ENCODE measurements around the gene LRRC3B.
A peak's percentile ranks its signal among the peaks of the same experiment; 100 is the strongest.
"Not testable (repeated sequence)": the region's sequence is repeated elsewhere in the genome, so short reads cannot be mapped to it uniquely, and the experiment has no call there.

Gene LRRC3B, protein sequence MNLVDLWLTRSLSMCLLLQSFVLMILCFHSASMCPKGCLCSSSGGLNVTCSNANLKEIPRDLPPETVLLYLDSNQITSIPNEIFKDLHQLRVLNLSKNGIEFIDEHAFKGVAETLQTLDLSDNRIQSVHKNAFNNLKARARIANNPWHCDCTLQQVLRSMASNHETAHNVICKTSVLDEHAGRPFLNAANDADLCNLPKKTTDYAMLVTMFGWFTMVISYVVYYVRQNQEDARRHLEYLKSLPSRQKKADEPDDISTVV

DNA sequence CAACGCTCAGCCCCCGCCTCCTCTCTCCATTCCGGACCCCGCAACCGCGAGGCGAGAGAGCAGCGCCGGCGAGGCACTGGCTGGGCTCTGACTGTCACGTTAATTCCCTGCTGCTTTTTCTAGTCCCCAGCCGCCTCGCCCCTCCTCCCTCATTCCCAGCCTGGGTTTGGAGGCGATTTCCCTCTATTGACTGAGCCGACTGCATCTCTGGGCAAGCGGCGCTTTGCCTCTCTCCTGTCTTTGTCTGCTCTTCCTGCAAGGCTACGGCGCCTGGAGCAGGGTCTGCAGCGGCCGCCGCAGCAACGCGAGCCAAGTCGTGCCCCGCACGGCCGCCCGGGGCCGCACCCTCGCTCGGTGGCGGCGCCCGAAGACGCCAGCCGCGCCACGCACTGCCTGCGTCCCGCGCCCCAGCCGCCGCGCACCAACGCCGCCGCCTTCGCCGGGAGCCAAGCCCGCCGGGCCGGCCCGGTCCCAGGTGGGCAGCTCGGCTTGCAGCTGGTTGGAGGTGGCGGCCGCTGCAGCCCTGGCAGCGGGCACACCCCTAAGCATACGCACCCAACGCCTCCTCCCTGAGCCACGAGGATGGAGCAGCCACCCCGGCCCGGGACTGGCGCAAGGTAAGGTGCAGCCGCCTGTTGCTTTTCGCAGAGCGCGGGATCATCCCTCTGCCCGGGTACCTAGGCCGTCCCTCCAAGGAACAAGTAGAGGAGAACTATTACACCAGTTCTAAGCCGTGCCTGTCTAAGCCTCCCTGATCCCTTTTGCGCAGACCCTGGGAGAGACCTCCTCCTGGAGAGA is at the start of gene LRRC3B:
Gene LRRC3B, plus strand, starts transcription at position 152 of the 798 bp plus-strand sequence. CDS start 86,901 bp downstream, outside the sequence.
- no peak for DNase-seq (ENCODE audit: low read depth)

DNA sequence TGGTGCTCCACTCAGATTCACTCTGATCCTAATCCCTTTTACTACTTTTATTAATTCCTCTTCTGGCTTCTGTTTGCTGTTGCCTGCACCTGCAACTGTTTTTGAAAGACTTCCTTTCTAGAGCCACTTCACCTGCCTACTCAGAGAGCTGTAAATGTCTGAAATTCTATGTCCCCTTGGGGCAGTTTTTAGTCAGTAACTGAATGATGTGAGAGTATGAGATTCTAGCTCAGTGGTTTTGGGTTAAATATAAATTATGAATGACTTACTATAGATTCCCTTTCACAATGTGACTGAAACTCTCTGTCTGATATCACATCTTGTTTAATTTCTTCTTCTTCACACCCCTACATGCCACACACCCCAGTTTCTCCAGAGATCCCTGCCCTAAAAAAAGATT is 47.8 kb upstream of the LRRC3B start:
- no peak for DNase-seq (ENCODE audit: low read depth)

DNA sequence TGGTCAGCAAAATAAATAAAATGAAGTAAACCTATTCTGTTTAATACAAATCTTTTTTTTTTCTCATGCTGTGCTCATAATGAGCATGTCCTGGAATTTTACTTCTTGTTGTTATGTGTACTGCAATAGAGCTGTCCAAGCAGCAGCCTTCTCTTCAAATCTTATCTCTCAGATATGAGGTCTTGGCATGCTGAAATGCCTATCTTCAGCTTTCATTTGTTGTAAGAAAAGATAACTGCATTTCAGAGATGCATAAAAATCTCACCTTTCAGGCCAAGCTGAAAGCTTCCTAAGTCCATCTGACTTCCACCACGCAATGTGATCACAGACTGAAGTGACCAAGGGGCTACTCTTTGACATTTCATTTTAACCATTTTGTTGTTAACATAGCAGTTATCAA is 43.5 kb upstream of the LRRC3B start:
- DNase-seq (ENCODE audit: low read depth), result no peak

DNA sequence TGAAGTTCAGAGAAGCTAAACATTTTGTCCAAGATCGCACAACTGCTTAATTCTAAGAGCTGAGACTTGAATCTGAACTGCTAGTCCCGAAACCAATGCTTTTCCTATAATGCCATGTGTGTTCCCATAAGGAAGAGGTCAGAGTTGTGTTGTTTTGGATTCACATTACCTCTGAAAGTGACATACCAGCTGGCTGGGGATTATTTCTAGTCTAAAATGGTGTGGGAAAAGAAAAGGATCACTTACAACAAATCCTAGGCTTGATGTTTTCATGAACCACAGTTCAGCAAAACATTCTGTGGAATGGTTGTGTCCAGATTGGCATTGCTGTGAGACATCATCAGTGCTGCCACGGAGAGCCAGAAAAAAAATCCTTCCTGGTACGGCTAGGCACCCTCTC is 35.0 kb upstream of the LRRC3B start:
- DNase-seq (ENCODE audit: low read depth), result no peak

DNA sequence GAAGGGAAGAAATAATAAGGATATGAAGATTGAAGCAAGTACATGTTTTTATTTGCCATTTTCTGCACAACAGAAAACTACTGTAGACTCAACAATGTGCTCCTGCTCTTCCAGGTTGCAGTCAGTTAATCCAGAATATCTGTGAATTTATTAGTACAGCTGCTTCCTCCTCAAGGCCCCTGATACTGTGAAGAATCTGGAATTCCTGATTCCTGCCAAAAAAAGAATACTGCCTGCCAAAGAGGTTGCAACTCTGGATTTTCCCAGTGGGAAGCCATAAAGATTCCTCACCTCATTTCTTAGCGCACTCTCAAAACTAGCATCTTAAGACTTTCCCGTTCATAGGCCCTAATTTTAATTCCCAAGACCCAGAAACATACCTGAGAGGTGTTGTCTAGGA is 33.6 kb upstream of the LRRC3B start:
- no peak for DNase-seq (ENCODE audit: low read depth)

DNA sequence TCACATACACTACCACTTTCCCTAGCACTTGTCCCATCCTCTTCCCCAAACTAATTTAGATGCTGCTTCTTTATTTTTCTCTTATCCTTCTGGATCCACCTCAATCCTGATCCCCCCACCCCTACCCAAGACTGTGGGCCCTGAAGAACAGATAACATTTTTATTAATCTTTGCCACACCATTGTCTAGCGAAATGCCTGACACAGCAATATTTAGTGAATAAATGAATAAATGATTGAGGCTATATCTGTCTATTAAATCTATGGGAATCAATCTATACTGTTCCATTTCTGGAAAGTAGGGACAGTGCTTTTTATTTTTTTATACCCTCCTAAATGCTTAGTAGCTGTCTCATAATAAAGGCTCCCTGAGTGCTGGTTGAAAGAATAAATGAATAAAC is 32.9 kb upstream of the LRRC3B start:
- no peak for DNase-seq (ENCODE audit: low read depth)

DNA sequence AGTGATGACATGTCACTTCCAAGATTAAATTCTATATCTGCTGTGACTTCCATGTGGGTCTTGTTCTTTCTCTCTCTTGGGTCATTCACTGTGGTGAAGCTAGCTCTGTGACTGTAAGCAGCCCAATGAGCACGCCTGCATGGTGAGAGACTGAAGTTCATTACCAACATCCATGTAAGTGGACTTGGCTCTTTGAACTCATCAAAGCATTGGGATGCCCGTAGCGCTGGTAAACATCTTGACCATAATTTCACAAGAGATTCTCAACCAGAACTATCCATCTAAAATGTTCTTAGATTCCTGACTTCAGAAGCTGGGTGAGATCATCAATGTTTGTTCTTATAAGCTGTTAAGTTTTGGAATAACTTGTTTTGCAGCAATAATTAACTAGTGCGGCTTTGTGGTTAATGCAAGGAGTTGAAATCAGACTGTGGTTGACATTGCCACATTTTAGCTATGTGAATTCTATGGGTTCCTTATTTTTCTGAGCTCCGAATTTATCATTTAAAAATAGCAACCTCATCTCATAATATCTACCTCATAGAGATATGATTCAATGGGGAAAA is 31.6 kb upstream of the LRRC3B start:
- DNase-seq (ENCODE audit: low read depth), result no peak

DNA sequence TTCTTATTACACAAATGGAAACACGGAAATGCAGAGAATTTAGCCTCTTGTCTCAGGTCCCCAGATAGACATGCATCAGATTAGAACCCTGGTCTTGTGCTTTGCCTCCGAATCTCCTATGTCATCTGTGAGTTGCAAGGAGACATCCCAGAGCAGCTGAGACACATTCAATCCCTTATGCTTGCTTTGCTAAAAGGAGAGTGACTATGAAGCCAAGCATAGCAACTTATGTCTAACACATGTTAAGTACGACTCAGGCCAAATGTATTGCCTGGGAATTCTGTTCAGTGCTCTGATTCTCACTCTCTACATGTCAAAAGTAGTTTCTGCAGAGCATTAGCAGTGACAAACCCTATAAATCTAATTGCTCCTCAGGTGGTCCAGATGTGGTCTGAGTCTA is 30.6 kb upstream of the LRRC3B start:
- no peak for DNase-seq (ENCODE audit: low read depth)

DNA sequence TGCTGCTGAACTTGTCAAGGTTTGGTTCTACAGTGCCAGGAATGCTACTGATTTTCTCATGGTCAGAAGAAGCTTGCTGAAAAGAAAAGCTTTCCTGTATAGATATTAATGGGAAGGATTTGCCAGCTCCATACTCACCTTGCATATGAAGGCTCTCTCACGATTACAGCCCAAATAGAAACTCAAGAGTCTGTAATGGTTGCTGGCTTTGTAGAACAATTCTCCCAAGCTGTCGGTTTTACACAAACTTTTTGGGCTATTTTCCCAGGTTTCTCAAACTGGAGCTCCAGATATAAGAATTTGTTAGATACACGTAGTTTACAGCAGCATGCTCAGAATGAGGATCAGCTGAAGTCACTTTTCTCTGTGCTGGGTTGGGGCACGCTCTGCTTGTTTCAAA is 30.1 kb upstream of the LRRC3B start:
- no peak for DNase-seq (ENCODE audit: low read depth)

DNA sequence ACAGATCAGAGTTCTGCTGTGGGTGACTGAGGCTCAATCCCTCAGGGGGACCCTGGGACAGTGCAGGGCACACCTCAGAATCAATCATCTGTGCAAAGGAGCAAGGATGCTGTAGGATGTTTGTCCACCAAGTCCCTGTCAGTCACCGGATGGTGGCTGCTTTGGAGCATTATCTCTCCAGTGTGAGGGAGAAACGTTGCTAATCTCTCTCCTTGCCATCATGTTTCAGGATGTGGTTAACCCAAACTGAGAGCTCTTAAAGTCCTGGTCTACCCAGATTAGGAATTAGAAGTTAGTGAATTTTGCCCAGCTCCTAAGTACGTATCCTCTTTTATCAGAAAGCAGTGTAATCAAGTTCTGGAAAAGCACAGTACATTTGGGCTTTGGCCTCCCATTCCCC is 26.2 kb upstream of the LRRC3B start:
- DNase-seq (ENCODE audit: low read depth), result peak; percentile 31

DNA sequence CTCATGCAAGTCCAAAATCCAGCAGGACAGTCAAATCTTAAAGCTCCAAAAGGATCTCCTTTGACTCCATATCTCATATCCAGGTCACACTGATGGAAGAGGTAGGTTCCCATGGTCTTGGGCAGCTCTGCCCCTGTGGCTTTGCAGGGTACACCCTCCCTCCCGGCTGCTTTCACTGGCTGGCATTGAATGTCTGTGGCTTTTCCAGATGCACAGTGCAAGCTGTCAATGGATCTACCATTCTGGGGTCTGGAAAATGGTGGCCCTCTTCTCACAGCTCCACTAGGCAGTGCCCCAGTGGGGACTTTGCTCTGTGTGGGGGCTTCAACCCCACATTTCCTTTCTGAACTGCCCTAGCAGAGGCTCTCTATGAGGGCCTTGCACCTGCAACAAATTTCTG is 19.3 kb upstream of the LRRC3B start:
- DNase-seq (ENCODE audit: low read depth), result not testable (repeated sequence)

DNA sequence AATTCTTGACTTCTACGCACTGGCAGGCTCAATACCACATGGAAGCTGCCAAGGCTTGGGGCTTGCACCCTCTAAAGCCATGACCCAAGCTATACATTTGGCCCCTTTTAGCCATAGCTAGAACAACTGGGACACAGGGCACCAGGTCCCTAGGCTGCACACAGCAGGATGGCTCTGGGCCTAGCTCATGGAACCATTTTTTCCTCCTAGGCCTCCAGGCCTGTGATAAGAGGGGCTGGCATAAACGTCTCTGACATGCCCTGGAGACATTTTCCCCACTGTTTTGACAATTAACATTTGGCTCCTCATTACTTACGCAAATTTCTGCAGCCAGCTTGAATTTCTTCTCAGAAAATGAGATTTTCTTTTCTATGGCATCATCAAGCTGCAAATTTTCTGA is 18.8 kb upstream of the LRRC3B start:
- not testable (repeated sequence) for DNase-seq (ENCODE audit: low read depth)

DNA sequence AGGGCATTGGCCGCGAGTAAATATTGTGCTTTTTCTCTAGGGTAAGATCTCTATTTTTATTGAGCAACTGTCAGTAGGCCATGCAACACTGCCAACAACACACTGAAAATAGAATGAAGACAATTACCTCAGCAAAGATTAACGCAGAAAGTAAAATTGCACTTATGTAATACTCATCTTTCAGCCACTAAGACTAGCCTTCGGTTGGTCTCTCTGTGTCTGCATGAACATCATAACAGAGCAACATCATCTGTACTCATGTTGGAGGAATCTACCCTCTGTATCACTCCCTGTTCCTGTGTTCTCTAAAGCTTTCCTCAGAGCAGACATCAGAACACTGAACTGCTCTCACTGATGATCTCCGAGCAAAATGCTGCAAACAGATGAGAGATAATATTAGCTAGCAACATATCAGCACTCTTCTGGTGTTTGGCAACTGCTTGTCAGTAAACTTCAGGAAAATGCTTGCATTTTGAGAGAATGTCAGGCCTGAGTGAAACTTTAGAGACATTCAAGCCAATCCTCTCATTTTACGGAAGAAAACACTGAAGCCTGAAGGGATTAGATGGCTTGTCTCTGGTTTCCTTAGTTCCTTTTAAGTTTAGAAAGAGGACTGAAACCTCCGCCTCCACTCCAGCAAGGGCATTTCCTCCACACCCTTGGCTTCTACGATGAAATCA is 8.4 kb upstream of the LRRC3B start:
- DNase-seq (ENCODE audit: low read depth), result no peak

DNA sequence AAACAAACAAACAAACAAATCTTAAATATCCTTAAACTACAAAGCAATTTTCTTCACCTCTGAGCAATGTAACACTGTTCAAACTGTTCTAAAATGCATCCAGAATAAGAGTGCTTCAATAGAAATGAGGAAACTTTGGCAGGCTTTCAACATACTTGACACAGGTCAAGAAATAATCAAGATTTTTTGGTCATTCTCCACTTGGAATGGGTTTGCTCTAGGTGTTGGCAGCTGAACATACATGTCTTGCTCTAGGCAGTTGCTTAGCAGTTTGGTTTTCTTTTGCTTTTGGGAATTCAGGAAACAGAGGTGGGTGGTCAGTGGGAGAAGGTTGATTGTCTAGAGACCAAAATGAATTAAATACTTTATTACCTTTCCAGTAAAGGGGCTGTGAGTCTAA is 1.4 kb upstream of the LRRC3B start:
- no peak for DNase-seq (ENCODE audit: low read depth)

DNA sequence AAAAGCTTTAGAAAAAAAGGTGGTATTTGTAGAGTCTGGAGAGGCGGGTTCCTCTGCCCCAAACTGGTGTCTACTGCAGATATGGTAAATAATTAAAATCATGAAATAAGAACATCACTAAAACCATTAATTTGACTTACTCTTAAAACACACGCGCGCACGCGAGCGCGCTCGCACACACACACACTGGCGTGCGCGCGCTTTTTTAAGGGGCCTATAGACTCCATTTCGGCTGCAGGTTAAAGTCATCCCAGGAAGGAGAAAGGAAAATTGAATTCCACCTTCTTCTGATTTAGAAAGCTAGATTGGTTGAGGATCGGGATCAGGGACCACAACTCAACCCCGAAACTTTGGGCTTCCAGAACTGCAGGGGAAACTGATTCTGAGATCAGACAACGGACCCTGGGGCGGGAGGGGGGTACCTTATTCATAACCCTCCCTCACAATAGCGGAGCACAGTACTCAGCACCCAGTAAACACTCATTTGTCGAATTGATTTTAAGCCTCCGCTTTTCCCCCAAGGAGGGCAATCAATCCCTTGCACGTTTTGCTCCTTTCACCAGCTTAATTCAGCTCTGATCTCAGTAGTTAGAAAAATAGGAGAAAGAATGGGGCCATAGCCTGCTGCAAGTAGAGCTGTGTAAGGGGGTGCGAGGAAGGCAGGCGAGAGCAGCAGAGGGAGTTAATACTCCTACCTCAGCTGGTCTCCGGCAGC is 509 bp upstream of the LRRC3B start:
- no peak for DNase-seq (ENCODE audit: low read depth)

DNA sequence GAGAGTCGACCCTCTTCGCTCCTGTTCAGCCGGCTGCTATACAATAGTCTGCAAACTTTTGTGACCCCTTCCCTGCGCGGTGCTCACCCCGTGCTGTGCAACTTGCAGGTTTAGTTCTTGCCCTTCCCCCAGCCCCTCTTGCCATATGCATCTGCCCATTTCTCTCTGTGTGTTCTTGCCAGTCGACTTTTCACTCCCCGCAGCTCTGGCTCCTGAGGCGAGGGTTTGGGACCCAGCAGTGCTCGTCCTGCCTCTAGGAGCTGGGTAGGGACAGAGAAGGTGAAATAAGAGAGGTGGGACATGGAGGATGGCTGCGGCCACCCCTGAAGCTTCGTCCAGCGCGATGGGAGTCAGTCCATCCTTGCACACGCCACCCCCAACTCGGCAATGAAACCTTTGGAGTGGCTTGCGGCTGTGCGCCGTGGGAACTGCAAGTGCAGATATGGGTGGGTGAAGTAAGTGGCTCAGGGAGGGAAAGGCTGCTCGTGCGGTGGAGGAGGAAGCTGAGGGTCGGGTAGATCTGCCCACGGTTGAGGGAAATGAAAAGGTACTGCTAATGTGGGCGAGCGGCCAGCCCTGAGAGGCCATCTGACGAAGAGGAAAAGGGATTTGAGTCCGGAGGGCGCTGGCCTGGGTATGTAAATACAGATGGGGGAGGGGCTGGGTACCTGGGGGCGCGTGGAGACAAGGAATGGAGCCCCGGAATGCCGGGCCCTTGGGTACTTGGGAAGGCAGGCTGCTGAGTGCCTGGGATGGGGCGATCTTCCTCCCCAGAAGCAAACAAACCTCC is 1.0 kb downstream of the LRRC3B start:
- no peak for DNase-seq (ENCODE audit: low read depth)

DNA sequence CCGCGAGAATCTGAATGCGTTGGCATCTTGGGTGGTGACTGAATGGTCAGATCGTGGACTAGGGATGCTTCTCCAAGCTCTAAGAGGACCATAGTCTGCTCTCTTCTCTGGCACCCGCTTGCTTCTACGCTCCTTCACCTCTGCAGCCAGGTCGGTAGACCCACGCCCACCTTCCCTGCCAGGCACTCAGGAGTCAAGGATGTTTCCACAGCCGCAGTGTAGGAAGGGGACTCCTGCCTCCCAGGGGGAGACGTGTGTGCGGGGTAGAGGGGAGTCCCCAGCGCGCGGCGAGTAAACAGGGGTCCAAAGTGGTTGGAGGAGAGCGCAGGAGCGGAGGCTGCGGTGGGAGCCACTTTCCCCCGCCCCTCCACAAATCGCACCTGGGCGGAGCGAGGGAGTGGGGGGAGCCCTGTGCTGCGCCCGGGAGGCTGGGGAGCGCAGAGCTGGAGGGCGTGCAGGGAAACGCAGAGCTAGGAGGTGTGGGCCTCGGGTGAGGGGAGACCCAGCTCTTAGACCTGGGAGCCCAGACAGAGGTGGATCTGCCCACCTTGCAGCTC is 1.7 kb downstream of the LRRC3B start:
- DNase-seq (ENCODE audit: low read depth), result no peak

DNA sequence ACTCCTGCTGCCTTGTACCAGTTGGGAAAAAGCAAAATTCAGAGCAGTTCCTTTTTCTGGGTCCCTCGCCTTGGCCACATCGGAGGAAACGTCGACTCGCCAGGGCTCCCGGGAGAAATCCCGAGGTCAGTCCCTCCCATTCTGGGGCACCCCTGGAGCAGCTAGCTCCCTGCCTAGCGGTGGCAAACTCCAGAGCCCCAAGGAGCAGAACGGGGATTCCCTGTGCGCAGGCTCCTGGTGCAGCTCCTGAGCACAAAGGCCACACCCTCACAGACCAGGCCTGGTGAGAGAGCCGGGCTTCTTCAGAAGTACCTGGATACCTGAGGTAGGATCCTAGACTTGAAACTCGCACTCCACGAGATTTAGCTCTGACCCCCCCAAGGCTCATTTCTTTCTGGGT is 2.6 kb downstream of the LRRC3B start:
- DNase-seq (ENCODE audit: low read depth), result no peak

DNA sequence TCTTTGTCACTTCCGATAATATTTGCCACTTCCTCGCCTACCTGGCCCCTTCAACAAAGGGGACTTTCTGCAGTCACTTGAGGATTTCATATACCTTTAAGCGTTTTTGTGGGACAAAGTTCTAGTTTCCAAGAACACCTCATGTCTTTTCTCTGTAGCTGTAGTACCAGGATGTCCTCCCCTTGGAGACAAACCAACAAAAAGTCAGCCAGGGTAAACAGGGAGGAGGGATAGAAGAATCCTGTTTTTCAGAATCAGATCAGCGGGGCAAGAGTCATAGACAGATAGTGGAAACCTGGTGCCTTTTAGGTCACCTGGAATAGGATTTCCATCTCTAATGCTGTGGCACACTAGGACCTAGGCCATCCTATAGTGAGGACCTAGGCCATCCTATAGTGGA is 4.5 kb downstream of the LRRC3B start:
- DNase-seq (ENCODE audit: low read depth), result no peak

DNA sequence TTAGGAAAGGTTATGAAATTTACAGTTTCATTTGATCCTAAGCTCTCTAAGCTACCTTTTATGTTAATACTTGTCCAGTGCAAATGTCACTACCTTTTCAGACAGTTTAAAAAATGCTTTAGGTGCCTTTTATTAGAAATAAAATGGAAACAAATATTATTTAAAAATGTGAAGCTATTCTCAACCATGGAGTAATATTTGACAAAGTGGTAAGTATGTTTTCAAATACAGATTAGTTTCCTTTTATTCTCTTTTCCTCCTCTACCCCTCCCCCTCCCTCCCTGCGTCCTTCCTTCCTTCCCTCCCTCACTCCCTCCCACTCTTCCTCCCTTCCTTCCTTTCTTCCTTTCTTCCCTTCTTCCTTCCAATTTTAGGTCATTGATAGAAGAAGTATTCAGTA is 6.3 kb downstream of the LRRC3B start:
- DNase-seq (ENCODE audit: low read depth), result no peak
